ENCODE results near the gene THOC7. TPM values are rescaled to one million over a fixed set of nuclear protein-coding genes. Genes with fewer than 3 reads are reported as not detected.

Gene THOC7
- total RNA-seq, 2 donors from 2014 or later, result 38.0 to 68.9 TPM

GRCh38 chr3:63845215-63845614 lies 18.4 kb downstream of the THOC7 start:
- ATAC-seq (ENCODE audit: insufficient number of reproducible peaks, low FRiP score, low read depth) (no peak), DNase-seq (ENCODE audit: low spot score) (no peak)
- Histone ChIP-seq H3K4me3 (no peak overlapping the region), H3K27ac (no peak overlapping the region), H3K36me3 (no peaks in the 10 kb centered on the region), H3K4me1 (ENCODE audit: control insufficient read depth in 1 of 2, low read depth in 2 of 2) (peaks cover 0 to 2% of the 10 kb centered on the region in 2 donors), H3K9me3 (no peaks in the 10 kb centered on the region), H3K27me3 (replicated peaks; ENCODE audit: insufficient read depth) (no peaks in the 10 kb centered on the region)
- TF ChIP-seq, protein P1, sequence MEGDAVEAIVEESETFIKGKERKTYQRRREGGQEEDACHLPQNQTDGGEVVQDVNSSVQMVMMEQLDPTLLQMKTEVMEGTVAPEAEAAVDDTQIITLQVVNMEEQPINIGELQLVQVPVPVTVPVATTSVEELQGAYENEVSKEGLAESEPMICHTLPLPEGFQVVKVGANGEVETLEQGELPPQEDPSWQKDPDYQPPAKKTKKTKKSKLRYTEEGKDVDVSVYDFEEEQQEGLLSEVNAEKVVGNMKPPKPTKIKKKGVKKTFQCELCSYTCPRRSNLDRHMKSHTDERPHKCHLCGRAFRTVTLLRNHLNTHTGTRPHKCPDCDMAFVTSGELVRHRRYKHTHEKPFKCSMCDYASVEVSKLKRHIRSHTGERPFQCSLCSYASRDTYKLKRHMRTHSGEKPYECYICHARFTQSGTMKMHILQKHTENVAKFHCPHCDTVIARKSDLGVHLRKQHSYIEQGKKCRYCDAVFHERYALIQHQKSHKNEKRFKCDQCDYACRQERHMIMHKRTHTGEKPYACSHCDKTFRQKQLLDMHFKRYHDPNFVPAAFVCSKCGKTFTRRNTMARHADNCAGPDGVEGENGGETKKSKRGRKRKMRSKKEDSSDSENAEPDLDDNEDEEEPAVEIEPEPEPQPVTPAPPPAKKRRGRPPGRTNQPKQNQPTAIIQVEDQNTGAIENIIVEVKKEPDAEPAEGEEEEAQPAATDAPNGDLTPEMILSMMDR (IDR thresholded peaks at IDR 0.05), result no peak

GRCh38 chr3:63842127-63842526 lies 21.5 kb downstream of the THOC7 start:
- DNase-seq (ENCODE audit: low spot score) (no peak), ATAC-seq (ENCODE audit: insufficient number of reproducible peaks, low FRiP score, low read depth) (no peak)
- TF ChIP-seq, protein P1 (IDR thresholded peaks at IDR 0.05), result no peak
- Histone ChIP-seq H3K4me1 (ENCODE audit: control insufficient read depth in 1 of 2, low read depth in 2 of 2) (no peaks in the 10 kb centered on the region), H3K4me3 (no peak overlapping the region), H3K27me3 (replicated peaks; ENCODE audit: insufficient read depth) (no peaks in the 10 kb centered on the region), H3K27ac (no peak overlapping the region), H3K9me3 (no peaks in the 10 kb centered on the region), H3K36me3 (no peaks in the 10 kb centered on the region)

DNA sequence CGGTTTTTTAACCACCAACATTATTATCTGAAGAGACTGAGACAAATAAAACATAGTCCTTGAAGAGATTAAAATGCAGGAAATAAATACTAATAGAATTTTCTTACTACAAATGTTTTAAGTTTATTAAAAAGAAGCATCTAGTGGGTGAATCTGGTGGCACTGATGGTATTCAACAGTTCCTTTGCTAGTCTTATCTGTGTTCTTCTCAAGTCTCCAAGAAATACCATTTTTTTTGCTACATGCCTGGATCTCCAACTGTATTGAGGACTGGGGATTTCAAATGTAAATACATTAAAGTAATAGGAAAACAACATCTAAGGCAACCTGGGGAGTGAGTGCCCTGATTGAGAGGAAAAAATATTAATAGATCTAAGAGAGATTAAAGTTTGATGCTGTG lies 21.9 kb downstream of the THOC7 start:
- no peaks in the 10 kb centered on the region for H3K4me1 ChIP-seq (ENCODE audit: control insufficient read depth in 1 of 2, low read depth in 2 of 2)
- DNase-seq (ENCODE audit: low spot score) (no peak), ATAC-seq (ENCODE audit: insufficient number of reproducible peaks, low FRiP score, low read depth) (no peak)
- no peaks in the 10 kb centered on the region for H3K9me3 ChIP-seq
- H3K36me3 ChIP-seq, result no peaks in the 10 kb centered on the region
- H3K27me3 ChIP-seq (replicated peaks; ENCODE audit: insufficient read depth), result no peaks in the 10 kb centered on the region
- H3K4me3 ChIP-seq, result no peak overlapping the region
- TF ChIP-seq, protein P1 (IDR thresholded peaks at IDR 0.05), result no peak
- no peak overlapping the region for H3K27ac ChIP-seq

DNA sequence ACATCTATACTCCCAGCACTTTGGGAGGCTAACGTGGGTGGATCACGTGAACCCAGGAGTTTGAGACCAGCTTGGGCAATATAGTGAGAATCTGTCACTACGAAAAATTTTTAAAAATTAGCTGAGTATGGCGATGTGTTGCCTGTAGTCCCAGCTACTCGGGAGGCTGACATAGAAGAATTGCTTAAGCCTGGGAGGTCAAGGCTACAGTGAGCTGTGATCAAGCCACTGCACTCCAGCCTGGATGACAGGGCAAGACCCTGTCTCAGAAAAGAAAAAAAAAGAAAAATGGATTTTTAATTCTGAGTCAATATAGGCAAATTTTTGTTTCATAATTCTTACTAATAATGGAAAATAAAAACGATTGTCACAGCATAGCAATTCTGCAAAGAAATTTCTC lies 31.2 kb downstream of the THOC7 start:
- Histone ChIP-seq H3K36me3 (peaks cover 11% of the 10 kb centered on the region), H3K4me3 (no peak overlapping the region), H3K27ac (no peak overlapping the region), H3K9me3 (no peaks in the 10 kb centered on the region), H3K27me3 (replicated peaks; ENCODE audit: insufficient read depth) (no peaks in the 10 kb centered on the region), H3K4me1 (ENCODE audit: control insufficient read depth in 1 of 2, low read depth in 2 of 2) (no peaks in the 10 kb centered on the region)
- TF ChIP-seq, protein P1 (IDR thresholded peaks at IDR 0.05), result no peak
- DNase-seq (ENCODE audit: low spot score), result no peak
- ATAC-seq (ENCODE audit: insufficient number of reproducible peaks, low FRiP score, low read depth), result no peak

- ATAC-seq (ENCODE audit: insufficient number of reproducible peaks, low FRiP score, low read depth), result no peak
These were observed 33.1 kb downstream of the THOC7 start for GRCh38 chr3:63830526-63830925.

More at GRCh38 chr3:63830526-63830925, 33.1 kb downstream of the THOC7 start:
- no peak overlapping the region for H3K4me3 ChIP-seq
- H3K27me3 ChIP-seq (replicated peaks; ENCODE audit: insufficient read depth), result no peaks in the 10 kb centered on the region
- no peaks in the 10 kb centered on the region for H3K4me1 ChIP-seq (ENCODE audit: control insufficient read depth in 1 of 2, low read depth in 2 of 2)
- TF ChIP-seq, protein P1 (IDR thresholded peaks at IDR 0.05), result no peak
- DNase-seq (ENCODE audit: low spot score), result no peak
- no peaks in the 10 kb centered on the region for H3K9me3 ChIP-seq
- H3K27ac ChIP-seq, result no peak overlapping the region
- H3K36me3 ChIP-seq, result peaks cover 11% of the 10 kb centered on the region

All from thoracic aorta (tissue), 2 donors.